Activated B cell treated with CpG ODN at 0.5 μM for 24 hours (primary cell): ENCODE data around the gene HDAC5. TPM values are rescaled to one million over a fixed set of nuclear protein-coding genes. Genes with fewer than 3 reads are reported as not detected.

Source experiments
- ATAC-seq: fragments of 200-7000 bp; cut with Tn5 transposase; one replicate; pipeline ENCODE4 v1.10.0; 2021; ENCODE audit warnings: low read depth, mild to moderate bottlenecking, moderate library complexity
- CTCF ChIA-PET: fragments of 350-600 bp; sonication (Branson Sonifier 250); formaldehyde crosslinking; loops from one replicate; lab custom pipeline; 2021; ENCODE audit warnings: antibody characterized with exemption; lab: Charles Lee
- POLR2A ChIA-PET: fragments of 350-600 bp; sonication (Branson Sonifier 250); formaldehyde crosslinking; loops from one replicate; lab custom pipeline; 2021; ENCODE audit warnings: antibody characterized with exemption; lab: Charles Lee
- DNase-seq: peaks from one replicate; pipeline ENCODE4 v3.0.0; 2022
- H3K27ac Mint-ChIP-seq: one replicate; pipeline ENCODE4 v1.8.0; 2020; ENCODE audit warnings: mixed read lengths
- H3K27me3 Mint-ChIP-seq: one replicate; pipeline ENCODE4 v1.8.0; 2021; ENCODE audit warnings: mixed read lengths
- H3K36me3 Mint-ChIP-seq: one replicate; pipeline ENCODE4 v1.8.0; 2021; ENCODE audit warnings: low read depth, mixed read lengths
- H3K4me1 Mint-ChIP-seq: one replicate; pipeline ENCODE4 v1.8.0; 2021; ENCODE audit warnings: mixed read lengths
- H3K4me3 Mint-ChIP-seq: one replicate; pipeline ENCODE4 v1.8.0; 2020; ENCODE audit warnings: mild to moderate bottlenecking, mixed read lengths
- H3K9me3 Mint-ChIP-seq: one replicate; pipeline ENCODE4 v1.8.0; 2020; ENCODE audit warnings: mixed read lengths
- CTCF ChIP-seq: fragments of 200-600 bp; IDR thresholded peaks from one replicate; pipeline ENCODE4 v1.8.0; 2022; ENCODE audit warnings: antibody characterized with exemption, mild to moderate bottlenecking
- intact Hi-C: fragments of 100-400 bp; cut with micrococcal nuclease; formaldehyde crosslinking; loops from one replicate; pipeline ENCODE4 v1.15.1; 2024
- total RNA-seq: library from RNA; stranded (reverse); gene quantifications from 2 replicates; pipeline ENCODE4 v1.2.3, GENCODE V29; 2022

Gene HDAC5
- total RNA-seq, 1 donor from 2014 or later = 35.1 TPM

GRCh38 chr17:44095388-44095646 is 28.1 kb downstream of the HDAC5 start:
- ChIA-PET CTCF (no interaction called here), POLR2A (no interaction called here)
- DNase-seq (no peak), ATAC-seq (no peak)
- Mint-ChIP-seq H3K4me3 (no peak overlapping the region), H3K27ac (no peak overlapping the region), H3K36me3 (peaks cover 22% of the 10 kb centered on the region), H3K9me3 (no peaks in the 10 kb centered on the region), H3K27me3 (no peaks in the 10 kb centered on the region), H3K4me1 (peaks cover 16% of the 10 kb centered on the region)
- no peak for TF ChIP-seq CTCF
- intact Hi-C loops = no loop called here

- DNase-seq = no peak
- Mint-ChIP-seq H3K27me3 (no peaks in the 10 kb centered on the region), H3K9me3 (no peaks in the 10 kb centered on the region), H3K27ac (no peak overlapping the region), H3K36me3 (peaks cover 22% of the 10 kb centered on the region), H3K4me3 (no peak overlapping the region), H3K4me1 (peaks cover 14% of the 10 kb centered on the region)
- ChIA-PET CTCF (no interaction called here), POLR2A (no interaction called here)
- intact Hi-C loops = no loop called here
- TF ChIP-seq CTCF = no peak
- ATAC-seq = no peak
Measured at GRCh38 chr17:44094701-44095387, 28.6 kb downstream of the HDAC5 start.

- no peak for ATAC-seq
- POLR2A ChIA-PET = no interaction called here
- no peak overlapping the region for H3K4me3 Mint-ChIP-seq
- no peak overlapping the region for H3K27ac Mint-ChIP-seq
- DNase-seq = no peak
- peaks cover 28% of the 10 kb centered on the region for H3K36me3 Mint-ChIP-seq
- CTCF ChIA-PET = no interaction called here
- intact Hi-C loops = no loop called here
- no peaks in the 10 kb centered on the region for H3K9me3 Mint-ChIP-seq
- TF ChIP-seq CTCF = no peak
- H3K4me1 Mint-ChIP-seq = peaks cover 11% of the 10 kb centered on the region
- H3K27me3 Mint-ChIP-seq = no peaks in the 10 kb centered on the region
Measured at GRCh38 chr17:44093231-44093900, 30.1 kb downstream of the HDAC5 start.

- POLR2A ChIA-PET = no interaction called here
- intact Hi-C loops = no loop called here
- Mint-ChIP-seq H3K9me3 (no peaks in the 10 kb centered on the region), H3K27ac (no peak overlapping the region), H3K4me3 (no peak overlapping the region), H3K27me3 (no peaks in the 10 kb centered on the region), H3K4me1 (peaks cover 8% of the 10 kb centered on the region), H3K36me3 (peaks cover 39% of the 10 kb centered on the region)
- no peak for TF ChIP-seq CTCF
- CTCF ChIA-PET = no interaction called here
- no peak for DNase-seq
- ATAC-seq = no peak
Measured at GRCh38 chr17:44092051-44092450, 31.4 kb downstream of the HDAC5 start.

- no peak for TF ChIP-seq CTCF
- ChIA-PET POLR2A (no interaction called here), CTCF (no interaction called here)
- Mint-ChIP-seq H3K9me3 (no peaks in the 10 kb centered on the region), H3K4me3 (no peak overlapping the region), H3K4me1 (peaks cover 6% of the 10 kb centered on the region), H3K36me3 (peaks cover 41% of the 10 kb centered on the region), H3K27me3 (no peaks in the 10 kb centered on the region), H3K27ac (no peak overlapping the region)
- ATAC-seq (no peak), DNase-seq (no peak)
- intact Hi-C loops = no loop called here
Measured at GRCh38 chr17:44091200-44091997, 32.0 kb downstream of the HDAC5 start.
